Ramos (cell line): ENCODE measurements around the gene MBNL2.

Source experiments
- in situ Hi-C: fragments of 300-500 bp; cut with MboI; formaldehyde crosslinking; loops from one replicate; pipeline ENCODE4 v1.14.3; 2022; ENCODE audit warnings: low sequenced_read_pairs; ENCODE audit not compliant: unreplicated experiment

Gene MBNL2

GRCh38 chr13:97249093-97249795 lies 27.1 kb downstream of the MBNL2 start:
- in situ Hi-C loops = no loop called here

DNA sequence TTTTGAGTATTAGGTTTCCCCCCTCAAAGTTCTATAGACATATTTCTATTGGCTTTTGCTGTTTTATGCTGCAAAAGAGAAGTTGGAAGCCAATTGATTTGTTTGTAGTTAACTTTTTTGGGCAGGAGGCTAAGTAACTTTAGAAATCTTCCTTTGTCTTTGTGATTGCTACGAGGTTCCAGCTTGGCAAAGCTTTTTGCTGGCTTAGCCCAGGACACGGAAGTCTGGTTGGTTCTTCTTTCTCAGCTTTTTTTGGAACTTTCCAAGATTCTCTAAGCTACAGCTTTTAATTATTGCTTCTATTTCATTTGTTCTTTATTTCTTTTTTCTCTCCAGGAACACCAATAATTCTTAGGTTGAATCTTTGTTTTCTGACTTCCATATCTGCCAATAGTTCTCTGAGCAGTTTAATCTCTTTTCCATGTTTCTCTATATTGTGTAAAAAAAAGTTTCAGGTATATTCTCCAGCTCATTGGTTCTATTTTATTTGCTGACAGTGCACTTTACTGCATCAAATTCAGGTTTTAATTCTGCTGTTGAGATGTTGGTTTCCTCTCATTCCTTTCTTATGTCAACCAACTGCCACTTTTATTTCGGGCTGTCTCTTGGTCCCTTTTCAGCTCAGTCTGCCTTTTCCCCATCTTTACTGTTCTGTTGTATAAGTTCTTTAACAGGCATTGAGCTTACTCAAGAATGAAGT lies 27.8 kb downstream of the MBNL2 start:
- in situ Hi-C loops = no loop called here

- in situ Hi-C loops = no loop called here
Observed at GRCh38 chr13:97250560-97250959, 28.4 kb downstream of the MBNL2 start.

- in situ Hi-C loops = no loop called here
Observed at GRCh38 chr13:97252735-97253134, 30.6 kb downstream of the MBNL2 start.

GRCh38 chr13:97253581-97254293 lies 31.6 kb downstream of the MBNL2 start:
- in situ Hi-C loops = no loop called here

- in situ Hi-C loops = no loop called here
Observed at GRCh38 chr13:97254816-97255215, 32.7 kb downstream of the MBNL2 start.

DNA sequence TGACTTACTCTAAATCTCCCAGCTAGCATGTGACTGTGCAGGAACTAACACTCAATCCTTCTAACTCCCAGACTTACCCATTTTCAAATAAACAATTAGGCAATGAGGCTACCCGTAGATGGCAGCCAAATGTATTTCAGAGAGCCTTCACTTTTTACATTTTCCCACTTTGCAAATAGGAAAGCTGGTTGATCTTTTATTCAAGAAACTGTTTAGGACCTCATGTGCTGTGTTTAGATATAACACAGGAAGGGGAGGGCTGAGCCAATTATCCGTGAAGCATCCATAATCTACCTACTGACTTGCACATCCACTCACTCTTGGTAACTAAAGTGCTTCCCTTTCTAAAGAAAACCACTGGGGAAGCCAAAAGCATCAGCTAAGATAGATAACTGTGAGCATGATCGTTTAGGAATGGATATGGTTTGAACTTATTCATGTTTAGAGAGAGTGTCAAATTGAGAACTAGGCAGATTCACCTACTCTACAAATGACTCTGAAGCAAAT lies 33.4 kb downstream of the MBNL2 start:
- in situ Hi-C loops = no loop called here

GRCh38 chr13:97256343-97256783 lies 34.2 kb downstream of the MBNL2 start:
- in situ Hi-C loops = no loop called here

DNA sequence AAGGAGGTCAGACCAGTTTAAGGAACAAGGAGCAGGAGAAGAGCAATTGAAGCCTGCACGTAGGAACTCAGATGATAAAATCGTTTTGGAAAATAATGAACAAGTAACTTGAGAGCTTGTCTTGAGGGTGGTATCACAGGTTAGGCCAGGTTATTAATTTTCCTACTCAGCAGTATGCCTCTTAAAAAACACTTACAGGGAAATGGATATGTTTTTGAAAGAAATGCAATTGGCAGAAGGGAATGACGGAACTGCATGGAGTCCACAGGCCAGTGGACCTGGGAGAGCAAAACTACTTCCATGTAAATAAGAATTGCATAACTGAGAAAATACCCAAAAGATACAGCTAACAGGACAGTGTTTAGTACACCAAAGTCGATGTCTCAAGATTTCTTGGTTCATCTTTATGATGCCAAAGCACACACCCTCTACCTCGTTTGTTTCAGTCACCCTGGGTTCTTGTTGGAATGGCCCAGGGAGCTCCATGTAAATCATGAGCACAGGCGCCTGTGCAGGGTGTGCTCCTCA lies 35.2 kb downstream of the MBNL2 start:
- in situ Hi-C loops = no loop called here

- in situ Hi-C loops = no loop called here
Observed at GRCh38 chr13:97257800-97258799, 36.0 kb downstream of the MBNL2 start.

- in situ Hi-C loops = no loop called here
Observed at GRCh38 chr13:97258801-97259200, 36.7 kb downstream of the MBNL2 start.

GRCh38 chr13:97259410-97259797 lies 37.3 kb downstream of the MBNL2 start:
- in situ Hi-C loops = no loop called here

GRCh38 chr13:97259798-97260714 lies 37.9 kb downstream of the MBNL2 start:
- in situ Hi-C loops = no loop called here

- in situ Hi-C loops = no loop called here
Observed at GRCh38 chr13:97261254-97262005, 39.3 kb downstream of the MBNL2 start.

GRCh38 chr13:97262058-97262457 lies 39.9 kb downstream of the MBNL2 start:
- in situ Hi-C loops = no loop called here

DNA sequence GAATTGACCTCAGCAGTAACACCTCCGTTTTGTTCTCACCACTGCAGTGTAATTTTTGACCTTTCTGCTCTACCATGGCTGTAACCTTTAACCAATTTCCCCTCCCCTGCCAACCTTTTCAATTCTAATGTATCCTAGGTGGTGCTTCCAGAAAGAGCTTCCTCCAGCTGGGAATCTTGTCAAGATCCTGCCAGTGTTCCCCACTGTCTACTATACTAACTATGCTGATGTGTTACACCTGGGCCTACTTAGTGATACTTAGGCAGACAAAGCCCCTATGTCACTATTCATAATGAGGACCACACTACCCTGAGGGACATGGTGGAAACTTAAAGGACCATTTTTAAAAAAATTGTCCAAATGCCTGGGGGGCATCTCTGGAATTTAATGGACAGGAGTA lies 41.0 kb downstream of the MBNL2 start:
- in situ Hi-C loops = no loop called here

DNA sequence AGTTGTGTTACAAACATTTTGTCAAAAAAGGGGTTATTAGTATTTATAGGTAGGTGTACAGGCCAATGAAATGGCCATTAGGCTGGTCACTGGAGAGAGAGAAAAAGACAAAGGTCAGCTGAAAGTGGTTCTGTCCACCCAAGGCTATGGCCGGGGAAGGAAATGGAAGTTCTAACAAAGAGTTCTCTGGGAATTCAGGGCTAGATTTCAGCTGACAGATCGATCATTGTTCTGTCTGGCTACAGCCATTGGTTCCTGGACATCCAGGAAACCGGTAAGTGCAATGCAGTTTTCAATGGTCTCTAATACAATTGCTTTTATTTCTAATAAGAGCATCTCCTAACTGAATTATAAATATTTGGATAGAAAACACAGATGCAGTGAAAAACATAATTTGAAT lies 42.5 kb downstream of the MBNL2 start:
- in situ Hi-C loops = no loop called here

DNA sequence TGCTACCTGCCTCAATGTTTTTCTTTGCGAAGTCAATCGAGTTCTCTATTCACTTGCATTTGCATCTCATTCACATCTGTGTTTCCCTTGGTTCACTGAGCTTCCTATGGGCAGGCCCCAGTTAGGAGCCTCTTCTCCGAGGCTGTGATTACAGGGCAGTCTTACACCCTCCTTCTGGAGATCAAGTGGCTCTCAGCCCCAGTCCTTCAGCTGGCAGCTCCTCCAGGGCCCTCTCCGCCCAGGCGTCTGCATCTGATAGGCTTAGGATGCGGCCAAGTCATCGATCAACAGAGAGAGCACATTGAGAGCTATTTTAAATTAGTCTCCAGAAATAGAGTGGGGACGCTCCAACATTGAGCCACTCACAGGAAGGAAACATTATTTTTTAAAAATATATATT lies 44.2 kb downstream of the MBNL2 start:
- in situ Hi-C loops = no loop called here
